Lower lobe of right lung (tissue), 2 donors: ENCODE data around the gene LMTK2. TPM values are rescaled to one million over a fixed set of nuclear protein-coding genes. Genes with fewer than 3 reads are reported as not detected.
"Not testable (repeated sequence)": the region's sequence is repeated elsewhere in the genome, so short reads cannot be mapped to it uniquely, and the experiment has no call there.

ENCODE experiments used
- ATAC-seq, 2 donors: fragments of 200-7000 bp; cut with Tn5 transposase; one replicate each; pipeline ENCODE4 v1.9.1; 2020 to 2022; ENCODE audit warnings: mild to moderate bottlenecking in 2 of 2, moderate library complexity in 2 of 2
- DNase-seq: peaks from one replicate; pipeline ENCODE4 v3.0.0-alpha.2; 2020
- H3K27ac ChIP-seq: fragments of 200-600 bp; one replicate; pipeline ENCODE4 v1.8.0; 2022
- H3K27me3 ChIP-seq: fragments of 200-600 bp; one replicate; pipeline ENCODE4 v1.8.0; 2022; ENCODE audit warnings: low read depth
- H3K36me3 ChIP-seq: fragments of 200-600 bp; one replicate; pipeline ENCODE4 v1.8.0; 2022; ENCODE audit warnings: mild to moderate bottlenecking
- H3K4me1 ChIP-seq: fragments of 200-600 bp; one replicate; pipeline ENCODE4 v1.8.0; 2022
- H3K4me3 ChIP-seq: fragments of 200-600 bp; one replicate; pipeline ENCODE4 v1.8.0; 2022; ENCODE audit warnings: mild to moderate bottlenecking
- H3K9me3 ChIP-seq: fragments of 200-600 bp; one replicate; pipeline ENCODE4 v1.8.0; 2022
- CTCF ChIP-seq: fragments of 200-600 bp; IDR thresholded peaks from one replicate; pipeline ENCODE4 v1.8.0; 2022; ENCODE audit warnings: antibody characterized with exemption, mild to moderate bottlenecking
- intact Hi-C: fragments of 100-400 bp; cut with DNase I; formaldehyde crosslinking; loops from one replicate; pipeline ENCODE4 v1.11.0; 2022
- total RNA-seq: library from RNA; stranded (reverse); fragmentation: NEBNext Ultra II Directional; extraction: Animal tissue kit (Norgen Biotek cat#: 25700); gene quantifications from one replicate; pipeline ENCODE4 v1.2.1, GENCODE V29; 2021
- donor health status: DM: no; HTN: yes; CAD: no; lungs with severe emphysema.

LMTK2 gene
- total RNA-seq, 1 donor from 2014 or later = 24.5 TPM

GRCh38 chr7:98112077-98112476 lies 5.4 kb downstream of the LMTK2 start:
- no peaks in the 10 kb centered on the region for H3K36me3 ChIP-seq
- TF ChIP-seq CTCF = no peak
- H3K9me3 ChIP-seq = no peaks in the 10 kb centered on the region
- intact Hi-C loops = no loop called here
- DNase-seq (no peak), ATAC-seq (no peak)
- H3K27ac ChIP-seq = no peak overlapping the region
- no peaks in the 10 kb centered on the region for H3K27me3 ChIP-seq
- no peak overlapping the region for H3K4me3 ChIP-seq
- peaks cover 33% of the 10 kb centered on the region for H3K4me1 ChIP-seq

- no peak for ATAC-seq
- intact Hi-C loops = no loop called here
- H3K9me3 ChIP-seq = no peaks in the 10 kb centered on the region
- peaks cover 44% of the 10 kb centered on the region for H3K4me1 ChIP-seq
- no peaks in the 10 kb centered on the region for H3K36me3 ChIP-seq
- TF ChIP-seq CTCF = no peak
- no peak for DNase-seq
- peak overlapping the region; percentile 13 for H3K27ac ChIP-seq
- H3K4me3 ChIP-seq = no peak overlapping the region
- H3K27me3 ChIP-seq = no peaks in the 10 kb centered on the region
These were observed 9.3 kb downstream of the LMTK2 start for GRCh38 chr7:98115746-98116525.

- Histone ChIP-seq H3K4me3 (peak overlapping the region; percentile 5), H3K36me3 (no peaks in the 10 kb centered on the region), H3K4me1 (peaks cover 45% of the 10 kb centered on the region), H3K27ac (peak overlapping the region; percentile 47), H3K9me3 (no peaks in the 10 kb centered on the region), H3K27me3 (no peaks in the 10 kb centered on the region)
- DNase-seq (no peak), ATAC-seq (peak; percentile 84 to 88)
- intact Hi-C loops = no loop called here
- TF ChIP-seq CTCF = no peak
These were observed 10.2 kb downstream of the LMTK2 start for GRCh38 chr7:98116656-98117461.

GRCh38 chr7:98119256-98119918 lies 12.7 kb downstream of the LMTK2 start:
- TF ChIP-seq CTCF = no peak
- Histone ChIP-seq H3K4me1 (peaks cover 51% of the 10 kb centered on the region), H3K9me3 (no peaks in the 10 kb centered on the region), H3K27me3 (no peaks in the 10 kb centered on the region), H3K4me3 (no peak overlapping the region), H3K27ac (peak overlapping the region; percentile 64), H3K36me3 (no peaks in the 10 kb centered on the region)
- intact Hi-C loops = no loop called here
- ATAC-seq (peak; percentile 75 to 84), DNase-seq (no peak)

GRCh38 chr7:98120559-98120958 lies 13.9 kb downstream of the LMTK2 start:
- no peak for DNase-seq
- no peak for TF ChIP-seq CTCF
- intact Hi-C loops = no loop called here
- Histone ChIP-seq H3K9me3 (no peaks in the 10 kb centered on the region), H3K4me3 (no peak overlapping the region), H3K27me3 (no peaks in the 10 kb centered on the region), H3K27ac (no peak overlapping the region), H3K4me1 (peaks cover 51% of the 10 kb centered on the region), H3K36me3 (no peaks in the 10 kb centered on the region)
- no peak for ATAC-seq

- H3K9me3 ChIP-seq, intact Hi-C loops, H3K27ac ChIP-seq, H3K4me3 ChIP-seq, ATAC-seq, H3K36me3 ChIP-seq, DNase-seq, H3K27me3 ChIP-seq: not testable (repeated sequence)
- peaks cover 55% of the 10 kb centered on the region for H3K4me1 ChIP-seq
These were observed 14.7 kb downstream of the LMTK2 start for GRCh38 chr7:98121388-98121787.
